HEK293 (cell line): ENCODE results near the gene SLC39A13.

Experiments
- EGR2 ChIP-seq: fragments of 450-650 bp; formaldehyde crosslinking; IDR thresholded peaks from 2 replicates; pipeline ENCODE4 v1.5.1; 2016; ENCODE audit warnings: low read depth, missing biosample characterization, missing genetic modification characterization
- GLI2 ChIP-seq: fragments of 450-650 bp; formaldehyde crosslinking; IDR thresholded peaks from 2 replicates; pipeline ENCODE4; 2017; ENCODE audit warnings: missing biosample characterization, missing genetic modification characterization, low read depth, borderline replicate concordance
- HIC1 ChIP-seq: fragments of 450-650 bp; formaldehyde crosslinking; IDR thresholded peaks from 2 replicates; pipeline ENCODE4 v1.5.1; 2016; ENCODE audit warnings: missing biosample characterization, missing genetic modification characterization
- KLF10 ChIP-seq: fragments of 450-650 bp; IDR thresholded peaks from 2 replicates; pipeline ENCODE4 v1.5.1; 2018; ENCODE audit warnings: missing biosample characterization, mild to moderate bottlenecking, missing genetic modification characterization
- KLF9 ChIP-seq: fragments of 450-650 bp; formaldehyde crosslinking; IDR thresholded peaks from 2 replicates; pipeline ENCODE4 v1.5.1; 2016; ENCODE audit warnings: missing biosample characterization, missing genetic modification characterization, low read depth
- MEIS1 ChIP-seq: sonication (generic); formaldehyde crosslinking; IDR thresholded peaks from 2 replicates; pipeline ENCODE4 v1.8.1; 2022; ENCODE audit warnings: missing genetic modification reagents, mild to moderate bottlenecking, borderline replicate concordance
- PRDM1 ChIP-seq: fragments of 450-650 bp; formaldehyde crosslinking; IDR thresholded peaks from 2 replicates; pipeline ENCODE4; 2016; ENCODE audit warnings: missing biosample characterization, missing genetic modification characterization
- SETDB1 ChIP-seq: IDR thresholded peaks from one replicate; pipeline ENCODE4 v1.6.1; 2017; ENCODE audit warnings: mild to moderate bottlenecking, low read length, moderate library complexity, mixed read lengths; ENCODE audit not compliant: insufficient read length
- TCF7L2 ChIP-seq: IDR thresholded peaks from 2 replicates; pipeline ENCODE4 v1.6.1; 2011; ENCODE audit warnings: low read depth, mild to moderate bottlenecking, inconsistent platforms, low read length, moderate library complexity, borderline replicate concordance
- YY1 ChIP-seq: fragments of 450-650 bp; formaldehyde crosslinking; IDR thresholded peaks from 2 replicates; pipeline ENCODE4 v1.5.1; 2018; ENCODE audit warnings: missing biosample characterization, missing genetic modification characterization
- ZBTB26 ChIP-seq: fragments of 450-650 bp; formaldehyde crosslinking; optimal IDR thresholded peaks from 2 replicates; pipeline ENCODE3; 2016; ENCODE audit warnings: missing biosample characterization, mild to moderate bottlenecking, missing genetic modification characterization
- ZBTB8A ChIP-seq: fragments of 450-650 bp; formaldehyde crosslinking; IDR thresholded peaks from 2 replicates; pipeline ENCODE4 v1.5.1; 2016; ENCODE audit warnings: missing biosample characterization, missing genetic modification characterization
- ZFP37 ChIP-seq: fragments of 450-650 bp; formaldehyde crosslinking; IDR thresholded peaks from 2 replicates; pipeline ENCODE4 v1.5.1; 2016; ENCODE audit warnings: missing biosample characterization, missing genetic modification characterization
- ZNF140 ChIP-seq: fragments of 450-650 bp; formaldehyde crosslinking; IDR thresholded peaks from 2 replicates; pipeline ENCODE4 v1.5.1; 2016; ENCODE audit warnings: missing biosample characterization, missing genetic modification characterization
- ZNF157 ChIP-seq: fragments of 450-650 bp; formaldehyde crosslinking; IDR thresholded peaks from 2 replicates; pipeline ENCODE4 v1.5.1; 2016; ENCODE audit warnings: missing biosample characterization, missing genetic modification characterization
- ZNF16 ChIP-seq: fragments of 450-650 bp; formaldehyde crosslinking; IDR thresholded peaks from 2 replicates; pipeline ENCODE4 v1.5.1; 2016; ENCODE audit warnings: low read depth, missing biosample characterization, missing genetic modification characterization
- ZNF18 ChIP-seq: fragments of 450-650 bp; formaldehyde crosslinking; IDR thresholded peaks from 2 replicates; pipeline ENCODE4 v1.5.1; 2016; ENCODE audit warnings: missing biosample characterization, missing genetic modification characterization
- ZNF23 ChIP-seq: fragments of 450-650 bp; formaldehyde crosslinking; IDR thresholded peaks from 2 replicates; pipeline ENCODE4 v1.5.1; 2016; ENCODE audit warnings: missing biosample characterization, missing genetic modification characterization, borderline replicate concordance
- ZNF292 ChIP-seq: fragments of 450-650 bp; formaldehyde crosslinking; IDR thresholded peaks from 2 replicates; pipeline ENCODE4 v1.5.1; 2016; ENCODE audit warnings: low read depth, missing biosample characterization, missing genetic modification characterization, borderline replicate concordance
- ZNF341 ChIP-seq: fragments of 450-650 bp; formaldehyde crosslinking; IDR thresholded peaks from 2 replicates; pipeline ENCODE4; 2016; ENCODE audit warnings: low read depth, missing biosample characterization, missing genetic modification characterization
- ZNF366 ChIP-seq: fragments of 450-650 bp; formaldehyde crosslinking; conservative IDR thresholded peaks from 2 replicates; pipeline ENCODE4 v1.5.1; 2016; ENCODE audit warnings: missing biosample characterization, missing genetic modification characterization
- ZNF549 ChIP-seq: fragments of 450-650 bp; IDR thresholded peaks from 2 replicates; pipeline ENCODE4 v1.5.1; 2018; ENCODE audit warnings: missing biosample characterization, missing genetic modification characterization, mild to moderate bottlenecking, inconsistent platforms, moderate library complexity
- ZNF555 ChIP-seq: fragments of 450-650 bp; formaldehyde crosslinking; conservative IDR thresholded peaks from 2 replicates; pipeline ENCODE4 v1.5.1; 2017; ENCODE audit warnings: missing biosample characterization, mild to moderate bottlenecking, missing genetic modification characterization, inconsistent platforms
- ZNF561 ChIP-seq: fragments of 450-650 bp; IDR thresholded peaks from 2 replicates; pipeline ENCODE4 v1.5.1; 2018; ENCODE audit warnings: missing biosample characterization, missing genetic modification characterization, borderline replicate concordance
- ZNF585B ChIP-seq: fragments of 450-650 bp; formaldehyde crosslinking; IDR thresholded peaks from 2 replicates; pipeline ENCODE4 v1.5.1; 2016; ENCODE audit warnings: missing biosample characterization, missing genetic modification characterization
- ZNF670 ChIP-seq: fragments of 450-650 bp; formaldehyde crosslinking; IDR thresholded peaks from 2 replicates; pipeline ENCODE4 v1.5.1; 2016; ENCODE audit warnings: missing biosample characterization, missing genetic modification characterization, low read depth
- ZNF677 ChIP-seq: fragments of 450-650 bp; IDR thresholded peaks from 2 replicates; pipeline ENCODE4 v1.5.0; 2018; ENCODE audit warnings: missing biosample characterization, mild to moderate bottlenecking, missing genetic modification characterization, moderate library complexity
- ZNF692 ChIP-seq: fragments of 450-650 bp; formaldehyde crosslinking; IDR thresholded peaks from 2 replicates; pipeline ENCODE4 v1.5.1; 2016; ENCODE audit warnings: missing biosample characterization, missing genetic modification characterization
- ZNF707 ChIP-seq: fragments of 450-650 bp; formaldehyde crosslinking; IDR thresholded peaks from 2 replicates; pipeline ENCODE4 v1.5.1; 2016; ENCODE audit warnings: missing biosample characterization, missing genetic modification characterization
- ZNF76 ChIP-seq: fragments of 450-650 bp; formaldehyde crosslinking; IDR thresholded peaks from 2 replicates; pipeline ENCODE4; 2016; ENCODE audit warnings: low read depth, missing biosample characterization, missing genetic modification characterization, borderline replicate concordance
- ZNF776 ChIP-seq: fragments of 450-650 bp; formaldehyde crosslinking; IDR thresholded peaks from 2 replicates; pipeline ENCODE4 v1.5.0; 2017; ENCODE audit warnings: missing biosample characterization, missing genetic modification characterization, borderline replicate concordance
- ZNF830 ChIP-seq: fragments of 450-650 bp; IDR thresholded peaks from 2 replicates; pipeline ENCODE4 v1.5.0; 2018; ENCODE audit warnings: missing biosample characterization, missing genetic modification characterization, low read depth, mild to moderate bottlenecking, moderate library complexity
- ZSCAN16 ChIP-seq: fragments of 450-650 bp; formaldehyde crosslinking; IDR thresholded peaks from 2 replicates; pipeline ENCODE4 v1.5.1; 2016; ENCODE audit warnings: missing biosample characterization, missing genetic modification characterization
- ZSCAN30 ChIP-seq: fragments of 450-650 bp; IDR thresholded peaks from 2 replicates; pipeline ENCODE4 v1.5.1; 2018; ENCODE audit warnings: missing biosample characterization, mild to moderate bottlenecking, missing genetic modification characterization, moderate library complexity

The SLC39A13 gene

GRCh38 chr11:47426062-47426956, 17.9 kb downstream of the SLC39A13 start, which contains the start of gene PSMC3 (continued):
- no peak for TF ChIP-seq ZNF830 (tag by site-specific recombination)
- TF ChIP-seq ZNF140 (tag by site-specific recombination) = no peak
- no peak for TF ChIP-seq MEIS1 (CRISPR knock-in tag)
- no peak for TF ChIP-seq ZNF670 (tag by site-specific recombination)
- no peak for TF ChIP-seq ZNF561
- peak; percentile 62 for TF ChIP-seq ZBTB8A
- no peak for TF ChIP-seq ZNF707
- peak; percentile 59; the same call in 1 of the 2 replicates for TF ChIP-seq ZNF692 (tag by site-specific recombination)
- TF ChIP-seq ZNF18 (tag by site-specific recombination) = no peak
- peak; percentile 97 for TF ChIP-seq YY1 (tag by site-specific recombination)
- TF ChIP-seq HIC1 = peak; percentile 66; the same call in 1 of the 2 replicates
- no peak for TF ChIP-seq ZNF157 (tag by site-specific recombination)
- peak; percentile 83; the same call in 1 of the 2 replicates for TF ChIP-seq ZNF76 (tag by site-specific recombination)
- no peak for TF ChIP-seq ZNF555 (tag by site-specific recombination)
- TF ChIP-seq KLF9 (tag by site-specific recombination) = peak; percentile 75
- no peak for TF ChIP-seq ZSCAN16 (tag by site-specific recombination)
- TF ChIP-seq ZNF549 (tag by site-specific recombination) = no peak
- TF ChIP-seq ZNF776 = no peak
- TF ChIP-seq ZFP37 (tag by site-specific recombination) = peak; percentile 84; the same call in 1 of the 2 replicates
- TF ChIP-seq KLF10 (tag by site-specific recombination) = peak; percentile 66
- 0 out of 2 replicates have a peak, but pooled peaks have one; percentile 45 for TF ChIP-seq ZNF341
- no peak for TF ChIP-seq ZNF366 (tag by site-specific recombination)
- no peak for TF ChIP-seq ZNF585B (tag by site-specific recombination)
- TF ChIP-seq ZBTB26 (tag by site-specific recombination) = peak; percentile 76
- no peak for TF ChIP-seq ZNF292
- no peak for TF ChIP-seq SETDB1
- no peak for TF ChIP-seq PRDM1 (tag by site-specific recombination)
- no peak for TF ChIP-seq GLI2
- TF ChIP-seq ZSCAN30 = no peak
- no peak for TF ChIP-seq ZNF16 (tag by site-specific recombination)
- TF ChIP-seq TCF7L2 = no peak
- no peak for TF ChIP-seq ZNF677 (tag by site-specific recombination)
- no peak for TF ChIP-seq ZNF23 (tag by site-specific recombination)
- TF ChIP-seq EGR2 = peak; percentile 79; the same call in 1 of the 2 replicates
